VCaP (cell line): ENCODE results near the gene FHIT.

Experiments
- H3K27ac ChIP-seq: fragments of 450-650 bp; 2 replicates; pipeline ENCODE4 v1.5.1; 2017
- CTCF ChIP-seq: fragments of 450-650 bp; conservative IDR thresholded peaks from 2 replicates; pipeline ENCODE4 v1.5.1; 2017; ENCODE audit warnings: mild to moderate bottlenecking, moderate library complexity

Gene FHIT

GRCh38 chr3:61278713-61279112 lies 27.5 kb upstream of the FHIT start:
- H3K27ac ChIP-seq = no peak overlapping the region
- TF ChIP-seq CTCF = no peak

GRCh38 chr3:61277411-61277810 lies 26.2 kb upstream of the FHIT start:
- H3K27ac ChIP-seq = no peak overlapping the region
- no peak for TF ChIP-seq CTCF

- no peak for TF ChIP-seq CTCF
- no peak overlapping the region for H3K27ac ChIP-seq
These were observed 18.2 kb upstream of the FHIT start for GRCh38 chr3:61269435-61269834.

GRCh38 chr3:61268644-61269043 lies 17.4 kb upstream of the FHIT start:
- H3K27ac ChIP-seq = no peak overlapping the region
- TF ChIP-seq CTCF = no peak

- TF ChIP-seq CTCF = no peak
- no peak overlapping the region for H3K27ac ChIP-seq
These were observed 13.0 kb upstream of the FHIT start for GRCh38 chr3:61264281-61264680.

GRCh38 chr3:61257148-61257547 lies 5.9 kb upstream of the FHIT start:
- no peak for TF ChIP-seq CTCF
- no peak overlapping the region for H3K27ac ChIP-seq

GRCh38 chr3:61253756-61254155 lies 2.5 kb upstream of the FHIT start:
- no peak for TF ChIP-seq CTCF

GRCh38 chr3:61252836-61253235 lies 1.6 kb upstream of the FHIT start:
- no peak overlapping the region for H3K27ac ChIP-seq
- TF ChIP-seq CTCF = no peak

More at GRCh38 chr3:61253756-61254155, 2.5 kb upstream of the FHIT start:
- H3K27ac ChIP-seq = no peak overlapping the region
